Endothelial cell of umbilical vein (primary cell): ENCODE measurements around the gene IDUA. TPM values are rescaled to one million over a fixed set of nuclear protein-coding genes. Genes with fewer than 3 reads are reported as not detected.

Source experiments
- BruUV-seq: library from RNA; stranded (reverse); fragments of 400-500 nt; replicated peaks from 2 replicates; lab custom pipeline; 2021; lab: Mats Ljungman, UMichigan
- CTCF ChIA-PET: fragments of 300-600, 350-600 bp; sonication (Branson Sonifier 250); formaldehyde crosslinking; loops from one replicate; lab custom pipeline; 2021; ENCODE audit warnings: antibody characterized with exemption, inconsistent platforms; lab: Charles Lee
- POLR2A ChIA-PET: fragments of 300-600, 350-600 bp; sonication (Branson Sonifier 250); formaldehyde crosslinking; loops from one replicate; lab custom pipeline; 2021; ENCODE audit warnings: antibody characterized with exemption, inconsistent platforms; lab: Charles Lee
- DNase-seq: peaks from one replicate; pipeline ENCODE4 v3.0.0-alpha.2; 2011; ENCODE audit warnings: low read depth, low spot score
- FAIRE-seq: peaks from 2 replicates; lab custom pipeline; 2011; peaks lifted over from hg19 to GRCh38; lab: Jason Lieb, UNC
- H2AFZ ChIP-seq: 2 replicates; pipeline ENCODE4 v1.6.0; 2012; ENCODE audit warnings: low read depth, low read length, control low read depth, inconsistent platforms
- H3K27ac ChIP-seq: 2 replicates; pipeline ENCODE4 v1.5.1; 2011; ENCODE audit warnings: low read depth, mild to moderate bottlenecking, control low read depth, low read length, moderate library complexity; ENCODE audit not compliant: insufficient read depth
- H3K27me3 ChIP-seq, 2 experiments: 2 replicates each; pipeline versions ENCODE4 v1.6.0 to v1.6.1; 2011; ENCODE audit warnings: low read length in 2 of 2, mixed read lengths in 1 of 2; ENCODE audit not compliant: control insufficient read depth in 2 of 2, insufficient read depth in 2 of 2
- H3K36me3 ChIP-seq, 2 experiments: 2 replicates in 1 of 2; 3 replicates in 1 of 2; pipeline ENCODE4 v1.5.1; 2011; ENCODE audit warnings: low read length in 2 of 2, mild to moderate bottlenecking in 1 of 2, moderate library complexity in 1 of 2; ENCODE audit not compliant: control insufficient read depth in 2 of 2, insufficient read depth in 2 of 2; ENCODE audit errors: extremely low read depth in 1 of 2
- H3K4me1 ChIP-seq: 3 replicates; pipeline ENCODE4 v1.5.1; 2011; ENCODE audit warnings: mild to moderate bottlenecking, low read length; ENCODE audit not compliant: control insufficient read depth, insufficient read depth; ENCODE audit errors: extremely low read depth
- H3K4me2 ChIP-seq: 2 replicates; pipeline ENCODE4 v1.6.1; 2011; ENCODE audit warnings: low read length, control low read depth, mixed read lengths; ENCODE audit not compliant: insufficient read depth
- H3K4me3 ChIP-seq, 3 experiments: fragments of 200-600 bp in 1 of 3; sonication (generic), shearing (Covaris generic) in 1 of 3; replicated peaks in 1 of 3; 2 replicates each; pipeline ENCODE4 v1.5.1; 2011 to 2016; ENCODE audit warnings: control low read depth in 3 of 3, low read length in 3 of 3, mild to moderate bottlenecking in 2 of 3, inconsistent platforms in 1 of 3, low read depth in 1 of 3, moderate library complexity in 1 of 3; ENCODE audit not compliant: insufficient read depth in 1 of 3
- H3K79me2 ChIP-seq: 2 replicates; pipeline ENCODE4 v1.6.0; 2012; ENCODE audit warnings: low read length, inconsistent platforms; ENCODE audit not compliant: control insufficient read depth, insufficient read depth
- H3K9ac ChIP-seq: replicated peaks from 2 replicates; pipeline ENCODE3; 2011; ENCODE audit warnings: low read length, control low read depth; ENCODE audit not compliant: insufficient read depth; ENCODE audit errors: extremely low read depth
- H3K9me1 ChIP-seq: replicated peaks from 3 replicates; pipeline ENCODE4 v1.6.0; 2011; ENCODE audit warnings: mild to moderate bottlenecking, low read length; ENCODE audit not compliant: control insufficient read depth, insufficient read depth; ENCODE audit errors: extremely low read depth
- H3K9me3 ChIP-seq: replicated peaks from 2 replicates; pipeline ENCODE4 v1.5.1; 2012; ENCODE audit warnings: low read length, inconsistent platforms; ENCODE audit not compliant: control insufficient read depth, insufficient read depth
- H4K20me1 ChIP-seq: replicated peaks from 2 replicates; pipeline ENCODE3; 2011; ENCODE audit warnings: mild to moderate bottlenecking, low read length; ENCODE audit not compliant: control insufficient read depth, insufficient read depth; ENCODE audit errors: extremely low read depth
- EZH2 ChIP-seq: IDR thresholded peaks from 2 replicates; pipeline ENCODE4 v1.6.1; 2012; ENCODE audit warnings: borderline replicate concordance, low read depth, mild to moderate bottlenecking, moderate library complexity, low read length, inconsistent platforms; ENCODE audit not compliant: severe bottlenecking
- FOS ChIP-seq: IDR thresholded peaks from 2 replicates; pipeline ENCODE4 v1.6.1; 2011; ENCODE audit warnings: mild to moderate bottlenecking, low read length, moderate library complexity, borderline replicate concordance; ENCODE audit not compliant: insufficient read depth
- GATA2 ChIP-seq: IDR thresholded peaks from 2 replicates; pipeline ENCODE4 v1.7.0; 2011; ENCODE audit warnings: low read depth, mild to moderate bottlenecking, moderate library complexity, mixed read lengths, low read length; ENCODE audit not compliant: insufficient read length, insufficient read depth
- JUN ChIP-seq: IDR thresholded peaks from 2 replicates; pipeline ENCODE4 v1.6.1; 2011; ENCODE audit warnings: borderline replicate concordance, low read depth; ENCODE audit not compliant: insufficient read length, insufficient read depth
- MYC ChIP-seq: IDR thresholded peaks from one replicate; pipeline ENCODE4 v1.6.1; 2011; ENCODE audit warnings: mild to moderate bottlenecking, low read depth, low read length
- POLR2A ChIP-seq: IDR thresholded peaks from 2 replicates; pipeline ENCODE4 v1.6.1; 2012; ENCODE audit warnings: low read depth, mild to moderate bottlenecking, control low read depth, low read length
- POLR2AphosphoS5 ChIP-seq: IDR thresholded peaks from 2 replicates; pipeline ENCODE4 v1.6.1; 2012; ENCODE audit warnings: low read depth, mild to moderate bottlenecking, control low read depth, low read length, moderate library complexity; ENCODE audit not compliant: insufficient read depth
- dilution Hi-C: fragments of 300-500 bp; cut with MboI; formaldehyde crosslinking; loops from one replicate; pipeline ENCODE4 v1.15.0; 2019; ENCODE audit warnings: low sequenced_read_pairs; ENCODE audit not compliant: extremely low pct_ligation_motif_present
- intact Hi-C: fragments of 100-400 bp; cut with micrococcal nuclease; formaldehyde crosslinking; loops from one replicate; pipeline ENCODE4 v1.10.0; 2022
- polyA plus RNA-seq, 4 experiments: library from polyadenylated mRNA; depleted of rRNA in 3 of 4; stranded (reverse) in 3 of 4; unstranded in 1 of 4; fragments of >200 nt; gene quantifications; 2 replicates each; pipeline versions ENCODE4 v1.2.1 to v1.2.3, GENCODE V29; 2011 to 2012; ENCODE audit warnings: missing spikeins in 1 of 4
- total RNA-seq: library from RNA; stranded (reverse); gene quantifications from 2 replicates; pipeline ENCODE4 v1.2.3, GENCODE V29; 2021
- TF ChIP-seq, protein P1 (sequence below), 2 donors: IDR thresholded peaks; 1 replicate in 1 of 2; 2 replicates in 1 of 2; pipeline ENCODE4 v1.5.1; 2011; ENCODE audit warnings: low read length in 2 of 2, mild to moderate bottlenecking in 2 of 2, moderate library complexity in 2 of 2, control low read depth in 1 of 2, inconsistent platforms in 1 of 2, low read depth in 1 of 2; ENCODE audit not compliant: insufficient read depth in 1 of 2; ENCODE audit errors: extremely low read depth in 1 of 2
- TF ChIP-seq, protein P2 (sequence below): IDR thresholded peaks from 2 replicates; pipeline ENCODE4 v1.6.1; 2011; ENCODE audit not compliant: insufficient read depth, insufficient read length

The IDUA gene
- total and polyA plus RNA-seq, 2 donors (not counting 3 experiments of a cell fraction or from before 2014, with no cell fraction given): 19.1 to 34.1 TPM

DNA sequence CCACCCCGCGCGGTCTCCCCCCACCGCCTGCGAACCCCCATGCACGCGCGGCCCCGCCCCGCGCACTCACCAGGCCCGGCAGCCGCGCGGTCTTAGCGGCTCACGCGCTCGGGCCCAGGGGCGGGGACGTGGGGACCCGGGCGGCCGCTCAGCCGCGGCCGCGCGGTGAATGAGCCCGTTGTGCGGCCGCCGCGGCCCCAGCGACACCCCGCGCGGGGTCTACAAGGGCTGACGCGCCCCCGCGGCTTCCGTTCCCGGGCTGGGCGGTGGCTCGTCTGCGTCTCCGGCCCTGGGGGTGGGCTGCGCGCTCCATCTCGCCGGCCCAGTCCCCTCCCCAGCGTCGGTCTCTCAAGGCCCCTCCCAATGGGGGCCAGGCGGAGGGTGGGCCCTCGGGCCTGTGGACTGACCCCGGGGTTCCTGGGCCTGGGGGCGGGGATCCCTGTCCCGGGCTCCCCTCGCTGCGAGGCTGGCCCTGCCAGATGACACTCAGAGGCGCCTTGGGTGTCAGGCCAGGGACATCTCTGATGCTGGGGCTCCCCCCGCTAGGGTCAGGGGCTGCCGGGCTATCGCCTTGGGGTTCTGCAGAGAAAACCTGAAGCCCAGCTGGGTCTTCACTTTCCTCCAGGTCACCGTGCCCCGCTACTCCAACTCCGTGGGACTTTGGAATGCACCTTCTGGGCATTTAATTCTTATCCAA lies 10.7 kb downstream of the IDUA start:
- Histone ChIP-seq H3K9me1 (no peaks in the 10 kb centered on the region), H3K79me2 (no peaks in the 10 kb centered on the region), H3K4me2 (no peak overlapping the region), H3K36me3 (no peaks in the 10 kb centered on the region), H3K27me3 (peaks cover 28 to 33% of the 10 kb centered on the region in 2 experiments), H4K20me1 (no peaks in the 10 kb centered on the region), H3K9ac (no peak overlapping the region), H2AFZ (no peak overlapping the region), H3K9me3 (no peaks in the 10 kb centered on the region), H3K4me1 (peaks cover 3% of the 10 kb centered on the region), H3K4me3 (no peak overlapping the region), H3K27ac (no peak overlapping the region)
- FAIRE-seq: no peak
- dilution Hi-C loops (no loop called here), intact Hi-C loops (no loop called here)
- ChIA-PET POLR2A (no interaction called here), CTCF (no interaction called here)
- BruUV-seq: no TSS peak
- no peak for DNase-seq
- TF ChIP-seq, protein P1, sequence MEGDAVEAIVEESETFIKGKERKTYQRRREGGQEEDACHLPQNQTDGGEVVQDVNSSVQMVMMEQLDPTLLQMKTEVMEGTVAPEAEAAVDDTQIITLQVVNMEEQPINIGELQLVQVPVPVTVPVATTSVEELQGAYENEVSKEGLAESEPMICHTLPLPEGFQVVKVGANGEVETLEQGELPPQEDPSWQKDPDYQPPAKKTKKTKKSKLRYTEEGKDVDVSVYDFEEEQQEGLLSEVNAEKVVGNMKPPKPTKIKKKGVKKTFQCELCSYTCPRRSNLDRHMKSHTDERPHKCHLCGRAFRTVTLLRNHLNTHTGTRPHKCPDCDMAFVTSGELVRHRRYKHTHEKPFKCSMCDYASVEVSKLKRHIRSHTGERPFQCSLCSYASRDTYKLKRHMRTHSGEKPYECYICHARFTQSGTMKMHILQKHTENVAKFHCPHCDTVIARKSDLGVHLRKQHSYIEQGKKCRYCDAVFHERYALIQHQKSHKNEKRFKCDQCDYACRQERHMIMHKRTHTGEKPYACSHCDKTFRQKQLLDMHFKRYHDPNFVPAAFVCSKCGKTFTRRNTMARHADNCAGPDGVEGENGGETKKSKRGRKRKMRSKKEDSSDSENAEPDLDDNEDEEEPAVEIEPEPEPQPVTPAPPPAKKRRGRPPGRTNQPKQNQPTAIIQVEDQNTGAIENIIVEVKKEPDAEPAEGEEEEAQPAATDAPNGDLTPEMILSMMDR (IDR thresholded peaks at IDR 0.05; ENCODE audit: extremely low read depth in 1 of 2, insufficient read depth in 1 of 2, low read depth in 1 of 2, low read length in 2 of 2): no peak
- TF ChIP-seq EZH2: peak; percentile 96

DNA sequence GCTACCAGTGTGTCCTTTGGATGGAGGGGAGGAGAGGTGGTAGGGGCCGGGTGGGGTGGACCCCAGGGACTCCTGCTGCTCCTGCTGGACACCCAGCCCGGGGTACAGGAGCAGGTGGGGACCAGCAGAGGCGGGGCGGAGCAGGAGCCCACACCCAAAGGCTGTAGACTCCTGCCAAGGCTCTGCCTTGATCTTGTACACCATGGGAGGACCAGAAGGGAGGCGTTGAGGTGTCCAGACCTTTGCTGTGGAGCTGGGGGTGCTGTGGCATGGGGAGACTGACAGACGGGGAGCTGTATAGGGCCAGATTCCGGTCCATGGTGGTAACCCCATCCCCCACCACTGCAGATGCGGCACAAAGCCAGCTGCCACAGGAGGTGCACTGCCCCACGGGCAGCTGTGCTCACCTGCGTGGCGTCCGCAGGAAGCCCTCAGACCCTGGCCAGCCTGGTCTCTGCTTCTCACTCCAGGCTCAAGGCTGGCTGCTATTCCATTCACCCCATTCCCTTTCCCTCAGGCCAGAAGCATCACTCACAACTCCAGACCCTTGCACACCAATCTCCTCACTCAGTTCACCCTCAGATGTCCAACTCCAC lies 11.3 kb downstream of the IDUA start:
- Histone ChIP-seq H2AFZ (no peak overlapping the region), H3K9me3 (no peaks in the 10 kb centered on the region), H3K79me2 (no peaks in the 10 kb centered on the region), H3K36me3 (no peaks in the 10 kb centered on the region), H3K9me1 (no peaks in the 10 kb centered on the region), H3K4me2 (no peak overlapping the region), H3K4me1 (no peaks in the 10 kb centered on the region), H4K20me1 (no peaks in the 10 kb centered on the region), H3K9ac (no peak overlapping the region), H3K4me3 (no peak overlapping the region), H3K27me3 (peaks cover 30 to 38% of the 10 kb centered on the region in 2 experiments), H3K27ac (no peak overlapping the region)
- FAIRE-seq: no peak
- no TSS peak for BruUV-seq
- dilution Hi-C loops (no loop called here), intact Hi-C loops (no loop called here)
- ChIA-PET CTCF (no interaction called here), POLR2A (no interaction called here)
- TF ChIP-seq POLR2A: no peak
- no peak for TF ChIP-seq MYC
- no peak for TF ChIP-seq EZH2
- TF ChIP-seq POLR2AphosphoS5: no peak
- TF ChIP-seq, protein P1 (IDR thresholded peaks at IDR 0.05; ENCODE audit: extremely low read depth in 1 of 2, insufficient read depth in 1 of 2, low read depth in 1 of 2, low read length in 2 of 2): no peak
- TF ChIP-seq GATA2: no peak
- no peak for TF ChIP-seq FOS
- no peak for TF ChIP-seq JUN
- TF ChIP-seq, protein P2, sequence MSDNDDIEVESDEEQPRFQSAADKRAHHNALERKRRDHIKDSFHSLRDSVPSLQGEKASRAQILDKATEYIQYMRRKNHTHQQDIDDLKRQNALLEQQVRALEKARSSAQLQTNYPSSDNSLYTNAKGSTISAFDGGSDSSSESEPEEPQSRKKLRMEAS: no peak
- no peak for DNase-seq
